GM18907 (cell line): ENCODE results near the gene RIPOR3.
"Not testable (repeated sequence)": the region's sequence is repeated elsewhere in the genome, so short reads cannot be mapped to it uniquely, and the experiment has no call there.

Source experiments
- ATAC-seq: cut with Tn5 transposase; IDR thresholded peaks from one replicate; pipeline ENCODE4 v1.9.1; 2021; ENCODE audit warnings: mild to moderate bottlenecking, moderate library complexity; ENCODE audit not compliant: unreplicated experiment

RIPOR3 gene

DNA sequence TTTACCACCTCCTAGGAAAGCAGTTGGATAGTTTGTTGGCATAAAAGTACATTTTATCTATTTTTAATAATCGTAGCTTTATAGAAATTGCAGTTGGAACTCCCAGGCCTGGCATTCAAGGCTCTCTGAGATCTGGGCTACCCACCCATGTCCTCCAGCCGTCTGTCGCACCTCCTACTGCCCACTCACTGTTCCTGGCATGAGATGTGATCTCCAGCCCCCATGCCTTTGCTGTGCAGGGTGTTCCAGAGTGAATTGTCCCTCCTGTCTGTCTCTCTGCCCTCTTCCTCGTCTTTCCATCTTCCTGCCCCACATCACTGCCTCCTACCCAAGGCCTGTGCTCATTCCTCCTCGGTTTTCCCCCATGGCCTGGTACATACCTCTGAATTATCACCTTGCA is 130.5 kb downstream of the RIPOR3 start:
- no peak for ATAC-seq

GRCh38 chr20:50559856-50560638 is 131.3 kb downstream of the RIPOR3 start:
- no peak for ATAC-seq

- ATAC-seq: no peak
Observed at GRCh38 chr20:50559149-50559548, 132.2 kb downstream of the RIPOR3 start.

DNA sequence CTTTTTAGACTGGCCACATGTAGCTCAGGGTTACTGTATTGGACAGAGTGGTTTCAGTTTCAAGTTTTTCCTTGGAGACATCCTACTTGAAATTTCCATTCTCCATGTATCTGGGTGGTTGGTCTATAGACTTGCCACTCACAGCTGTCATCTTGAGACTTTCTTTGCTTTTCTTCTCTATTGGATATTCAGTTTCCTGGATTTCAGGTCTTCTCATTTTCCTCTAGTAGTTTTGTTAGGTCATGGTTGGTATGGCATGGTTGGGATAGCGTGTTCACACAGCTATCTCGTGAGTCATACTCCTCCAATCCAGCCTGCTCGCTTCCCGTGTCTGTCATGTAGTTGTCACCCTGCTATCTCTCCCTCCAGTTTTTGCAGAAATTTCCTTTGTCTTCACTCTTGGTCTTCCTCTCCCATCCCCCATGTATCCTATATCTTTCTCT is 132.8 kb downstream of the RIPOR3 start:
- ATAC-seq: no peak

DNA sequence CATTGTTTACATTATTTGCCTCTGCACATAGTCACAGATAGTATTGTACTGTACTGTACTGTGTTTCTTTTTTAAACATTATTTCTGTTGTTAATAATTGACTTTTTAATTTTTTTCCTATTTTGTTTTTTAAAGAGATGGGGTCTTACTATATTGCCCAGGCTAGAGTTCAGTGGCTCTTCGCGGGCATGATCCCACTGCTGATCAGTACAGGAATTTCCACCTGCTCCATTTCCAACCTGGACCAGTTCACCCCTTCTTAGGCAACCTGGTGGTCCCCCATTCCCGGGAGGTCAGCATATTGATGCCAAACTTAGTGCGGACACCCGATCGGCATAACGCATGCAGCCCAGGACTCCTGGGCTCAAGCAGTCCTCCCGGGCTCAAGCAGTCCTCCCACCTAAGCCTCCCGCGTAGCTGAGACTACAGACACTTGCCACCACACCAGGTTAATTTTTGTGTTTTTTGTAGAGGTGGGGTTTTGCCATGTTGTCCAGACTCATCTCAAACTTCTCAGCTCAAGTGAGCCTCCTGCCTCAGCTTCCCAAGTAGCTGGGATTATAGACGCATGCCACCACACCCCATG is 133.7 kb downstream of the RIPOR3 start:
- ATAC-seq: no peak

DNA sequence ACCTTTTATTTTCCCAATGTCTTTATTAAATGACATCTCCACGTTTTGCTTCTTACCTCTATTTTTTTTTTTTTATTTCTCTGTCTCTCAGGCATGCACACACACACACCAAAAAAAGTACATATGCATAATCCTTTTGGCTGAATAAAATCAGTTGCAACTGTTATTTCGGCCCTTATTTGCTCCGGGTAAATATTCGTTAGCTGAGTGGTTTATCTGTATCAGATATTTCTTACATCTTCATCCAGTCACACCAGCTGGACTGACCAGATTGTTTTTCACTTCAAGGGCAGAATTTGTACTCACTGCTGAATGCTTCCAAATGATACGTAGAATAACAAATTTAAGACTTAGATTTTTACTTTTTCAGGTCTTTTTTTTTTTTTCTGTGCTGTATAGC is 135.7 kb downstream of the RIPOR3 start:
- ATAC-seq: no peak

GRCh38 chr20:50554694-50555579 is 136.4 kb downstream of the RIPOR3 start:
- no peak for ATAC-seq

- no peak for ATAC-seq
Observed at GRCh38 chr20:50552979-50553378, 138.4 kb downstream of the RIPOR3 start.

DNA sequence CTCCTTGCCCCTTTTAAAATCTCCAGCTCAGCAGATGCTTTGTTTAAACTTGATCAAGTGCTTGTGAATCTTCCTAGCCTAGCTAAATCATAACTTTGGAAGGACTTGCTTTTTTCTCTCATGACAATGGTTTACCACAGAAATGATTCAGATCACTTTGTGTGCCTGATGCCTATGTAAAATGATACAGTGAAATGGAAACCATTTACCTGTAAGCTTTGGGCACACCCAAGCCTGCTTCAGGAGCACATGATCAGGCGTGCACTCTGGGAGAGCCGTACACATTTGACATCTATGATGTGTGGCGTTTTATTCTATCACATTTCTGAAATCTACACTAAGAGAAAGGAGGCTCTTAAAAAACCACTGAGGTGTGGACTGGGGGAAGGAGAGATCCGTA is 140.1 kb downstream of the RIPOR3 start:
- ATAC-seq: no peak

- ATAC-seq: no peak
Observed at GRCh38 chr20:50550531-50550930, 140.8 kb downstream of the RIPOR3 start.

- ATAC-seq: no peak
Observed at GRCh38 chr20:50548396-50548795, 142.9 kb downstream of the RIPOR3 start.

GRCh38 chr20:50547964-50548363 is 143.4 kb downstream of the RIPOR3 start:
- ATAC-seq: no peak

GRCh38 chr20:50546729-50547314 is 144.5 kb downstream of the RIPOR3 start:
- peak; percentile 36 for ATAC-seq

DNA sequence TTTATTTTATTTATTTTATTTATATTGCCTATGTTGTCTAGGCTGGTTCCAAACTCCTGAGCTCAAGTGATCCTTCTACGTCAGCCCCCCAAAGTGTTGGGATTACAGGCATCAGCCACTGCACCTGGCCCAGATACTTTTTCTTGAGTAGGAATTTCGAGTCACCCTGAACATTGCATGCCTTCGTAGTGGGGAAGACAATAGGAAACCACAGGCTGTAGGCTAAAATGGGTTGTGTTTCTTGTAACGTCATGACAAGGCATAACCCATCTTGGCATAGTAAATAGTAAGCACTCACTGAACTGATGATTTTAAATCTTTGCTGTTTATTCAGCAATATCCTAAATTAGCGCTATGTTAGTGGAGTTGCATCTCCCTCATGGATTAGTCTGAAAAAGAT is 146.2 kb downstream of the RIPOR3 start:
- ATAC-seq: no peak

DNA sequence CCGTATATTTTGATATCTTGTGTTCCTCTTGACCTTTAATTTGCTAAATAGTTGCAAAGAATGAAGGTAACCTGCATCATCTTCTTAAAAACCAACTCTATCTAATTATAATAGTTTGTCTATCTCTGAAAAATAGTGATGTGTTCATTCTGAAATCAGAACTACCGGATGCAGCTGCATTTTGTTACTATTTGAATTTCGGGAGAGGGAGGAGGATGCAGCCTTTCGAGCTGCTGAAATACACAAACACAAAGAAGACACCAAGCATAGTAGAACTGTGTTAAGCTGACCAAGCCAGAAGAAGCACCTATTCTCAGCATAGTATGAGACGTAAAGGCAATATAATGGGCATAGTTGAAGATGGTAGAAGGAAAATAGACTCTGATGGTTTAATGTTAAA is 148.0 kb downstream of the RIPOR3 start:
- no peak for ATAC-seq

GRCh38 chr20:50541606-50542041 is 149.7 kb downstream of the RIPOR3 start:
- ATAC-seq: no peak

DNA sequence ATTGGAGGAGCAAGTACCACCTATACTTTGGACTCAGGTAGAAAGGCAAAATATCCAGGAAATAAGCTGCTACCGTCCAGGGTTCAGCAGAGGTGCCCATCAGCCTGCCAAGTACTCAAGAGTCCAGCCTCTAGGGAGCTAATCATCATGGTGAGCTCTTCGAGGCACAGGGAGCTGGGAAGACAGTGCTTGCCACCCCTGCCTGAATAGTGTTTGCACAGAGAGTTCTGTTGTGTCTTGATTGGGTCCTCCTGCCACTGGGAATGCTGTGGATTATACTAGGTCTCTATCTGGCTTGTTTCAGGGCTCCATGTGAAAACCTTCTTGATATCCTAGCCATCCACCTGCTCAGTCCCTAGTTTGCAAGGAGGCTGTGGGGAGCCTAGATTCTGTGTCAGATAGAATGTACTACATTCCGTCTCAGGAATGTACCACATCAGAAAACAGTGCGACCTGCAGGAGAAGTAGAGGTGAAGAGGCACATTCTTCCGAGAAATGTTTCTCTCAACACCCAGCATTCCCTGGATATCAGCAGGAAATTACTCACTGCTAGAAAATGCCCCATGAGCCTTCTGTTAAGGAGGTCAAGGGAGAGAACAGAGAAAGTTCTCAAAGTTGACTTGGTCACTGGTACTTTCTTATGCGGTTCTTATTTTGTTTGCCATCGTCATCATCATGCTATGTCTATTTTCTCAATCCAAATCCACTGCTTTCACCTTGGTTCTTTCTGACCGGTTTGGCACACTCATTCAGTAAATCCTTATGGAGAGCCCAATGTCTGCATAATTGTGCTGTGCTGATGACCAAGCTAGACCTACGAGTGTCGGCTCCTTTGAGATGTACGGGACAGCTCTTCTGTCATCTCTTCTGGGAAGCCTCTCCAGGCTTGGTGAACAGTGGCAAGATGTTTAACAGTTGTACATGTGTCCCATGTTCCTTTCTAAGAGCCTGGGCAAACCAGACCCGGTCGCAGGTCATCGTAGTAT is 150.4 kb downstream of the RIPOR3 start:
- ATAC-seq: no peak

DNA sequence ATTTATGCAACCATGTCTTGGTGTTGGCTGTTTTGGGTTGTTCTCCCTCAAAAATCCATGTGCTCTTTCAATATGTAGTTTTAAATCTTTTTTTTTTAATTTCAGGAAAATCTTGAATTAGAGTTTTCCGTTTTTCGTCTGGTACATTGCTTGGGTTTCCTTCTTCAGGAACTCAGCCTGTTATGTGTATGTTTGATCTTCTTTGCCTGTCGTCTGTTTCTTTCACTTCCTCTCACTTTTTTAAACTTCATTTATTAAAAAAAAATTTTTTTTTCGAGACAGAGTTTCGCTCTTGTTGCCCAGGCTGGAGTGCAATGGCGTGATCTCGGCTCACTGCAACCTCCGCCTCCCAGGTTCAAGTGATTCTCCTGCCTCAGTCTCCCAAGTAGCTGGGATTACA is 151.5 kb downstream of the RIPOR3 start:
- not testable (repeated sequence) for ATAC-seq

DNA sequence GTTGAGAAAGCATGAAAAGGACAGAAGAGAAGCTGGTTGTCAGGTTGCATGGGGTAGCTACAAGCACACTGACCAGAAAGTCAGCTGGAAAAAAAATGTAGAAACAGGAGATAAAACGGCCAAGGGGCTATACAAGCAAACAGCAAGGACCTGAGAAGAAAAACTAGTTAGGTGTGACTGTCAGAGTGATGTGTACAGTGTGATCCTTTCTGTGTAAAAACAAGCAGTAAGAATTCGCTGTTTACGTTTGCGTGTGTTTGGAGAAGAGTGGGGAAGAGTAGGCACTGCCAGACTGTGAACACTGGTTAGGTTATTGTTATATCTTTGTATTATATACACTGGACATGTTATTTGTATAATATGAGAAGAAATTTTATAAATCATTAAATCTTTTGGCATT is 153.1 kb downstream of the RIPOR3 start:
- ATAC-seq: no peak
